ENCODE measurements around the gene MGAT3. TPM values are rescaled to one million over a fixed set of nuclear protein-coding genes. Genes with fewer than 3 reads are reported as not detected.
"Not testable (repeated sequence)": the region's sequence is repeated elsewhere in the genome, so short reads cannot be mapped to it uniquely, and the experiment has no call there.

MGAT3 gene
- total RNA-seq, 1 donor from 2014 or later: 12.8 TPM

DNA sequence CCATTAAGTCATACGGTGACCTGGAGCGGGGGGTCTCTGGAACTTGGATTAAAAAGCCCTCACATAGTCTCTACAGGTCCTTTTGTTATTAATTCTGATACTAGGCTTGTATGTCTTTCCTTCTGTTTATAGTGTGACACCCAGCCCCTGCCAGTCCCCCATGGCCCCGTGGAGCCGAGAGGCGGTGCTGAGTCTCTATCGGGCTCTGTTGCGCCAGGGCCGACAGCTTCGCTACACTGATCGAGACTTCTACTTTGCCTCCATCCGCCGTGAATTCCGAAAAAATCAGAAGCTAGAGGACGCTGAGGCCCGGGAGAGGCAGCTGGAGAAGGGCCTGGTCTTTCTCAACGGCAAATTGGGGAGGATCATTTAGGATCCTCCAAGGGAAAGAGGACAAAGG, 47.3 kb downstream of the MGAT3 start:
- Mint-ChIP-seq H3K9me3 (ENCODE audit: unreplicated experiment) (peaks cover 5% of the 10 kb centered on the region), H3K27me3 (ENCODE audit: unreplicated experiment) (peaks cover 9% of the 10 kb centered on the region), H3K4me3 (ENCODE audit: unreplicated experiment) (no peak overlapping the region), H3K4me1 (ENCODE audit: low read depth, unreplicated experiment) (peaks cover 7% of the 10 kb centered on the region), H3K36me3 (ENCODE audit: unreplicated experiment) (peaks cover 8% of the 10 kb centered on the region), H3K27ac (ENCODE audit: unreplicated experiment) (no peak overlapping the region)
- TF ChIP-seq, protein P1, sequence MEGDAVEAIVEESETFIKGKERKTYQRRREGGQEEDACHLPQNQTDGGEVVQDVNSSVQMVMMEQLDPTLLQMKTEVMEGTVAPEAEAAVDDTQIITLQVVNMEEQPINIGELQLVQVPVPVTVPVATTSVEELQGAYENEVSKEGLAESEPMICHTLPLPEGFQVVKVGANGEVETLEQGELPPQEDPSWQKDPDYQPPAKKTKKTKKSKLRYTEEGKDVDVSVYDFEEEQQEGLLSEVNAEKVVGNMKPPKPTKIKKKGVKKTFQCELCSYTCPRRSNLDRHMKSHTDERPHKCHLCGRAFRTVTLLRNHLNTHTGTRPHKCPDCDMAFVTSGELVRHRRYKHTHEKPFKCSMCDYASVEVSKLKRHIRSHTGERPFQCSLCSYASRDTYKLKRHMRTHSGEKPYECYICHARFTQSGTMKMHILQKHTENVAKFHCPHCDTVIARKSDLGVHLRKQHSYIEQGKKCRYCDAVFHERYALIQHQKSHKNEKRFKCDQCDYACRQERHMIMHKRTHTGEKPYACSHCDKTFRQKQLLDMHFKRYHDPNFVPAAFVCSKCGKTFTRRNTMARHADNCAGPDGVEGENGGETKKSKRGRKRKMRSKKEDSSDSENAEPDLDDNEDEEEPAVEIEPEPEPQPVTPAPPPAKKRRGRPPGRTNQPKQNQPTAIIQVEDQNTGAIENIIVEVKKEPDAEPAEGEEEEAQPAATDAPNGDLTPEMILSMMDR (IDR thresholded peaks at IDR 0.05; ENCODE audit: partially characterized antibody, unreplicated experiment): no peak
- DNase-seq: no peak

DNA sequence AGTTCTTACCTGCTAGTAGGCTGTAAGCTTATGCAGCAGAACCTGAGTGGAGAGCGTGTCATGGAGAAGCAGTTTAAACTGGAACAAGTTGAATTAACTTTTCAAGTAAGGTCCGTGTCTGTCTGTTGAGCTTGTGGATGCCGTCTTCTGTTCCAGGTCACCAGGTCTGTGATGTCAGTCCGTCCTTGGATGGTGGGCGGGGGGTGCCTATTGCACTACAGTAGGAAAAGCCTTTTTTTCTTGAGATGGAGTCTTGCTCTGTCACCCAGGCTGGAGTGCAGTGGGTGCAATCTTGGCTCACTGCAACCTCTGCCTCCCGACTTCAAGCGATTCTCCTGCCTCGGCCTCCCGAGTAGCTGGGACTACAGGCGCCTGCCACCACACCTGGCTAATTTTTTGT, 50.2 kb downstream of the MGAT3 start:
- not testable (repeated sequence) for H3K36me3 Mint-ChIP-seq (ENCODE audit: unreplicated experiment); H3K9me3 Mint-ChIP-seq (ENCODE audit: unreplicated experiment); DNase-seq; H3K4me3 Mint-ChIP-seq (ENCODE audit: unreplicated experiment); H3K27me3 Mint-ChIP-seq (ENCODE audit: unreplicated experiment); H3K27ac Mint-ChIP-seq (ENCODE audit: unreplicated experiment); H3K4me1 Mint-ChIP-seq (ENCODE audit: low read depth, unreplicated experiment)

DNA sequence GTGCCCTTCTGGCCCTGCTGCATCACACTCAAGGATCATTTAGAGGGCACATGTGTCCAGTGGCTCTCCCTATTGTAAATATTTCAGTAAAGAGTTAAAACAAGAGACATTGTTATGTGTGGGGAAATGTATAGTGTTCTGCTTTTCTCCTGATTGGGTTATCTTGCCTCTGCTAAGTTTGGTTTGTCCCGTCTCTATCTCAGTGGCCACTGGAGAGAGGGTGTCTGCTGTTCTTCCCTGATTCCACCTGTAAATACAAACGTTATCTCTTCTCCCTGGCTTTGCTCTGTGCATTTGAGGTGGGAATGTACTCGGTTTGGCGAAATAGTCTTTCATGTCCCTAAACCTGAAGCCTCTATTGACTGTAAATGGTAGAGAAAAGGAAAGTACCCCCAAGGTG, 51.6 kb downstream of the MGAT3 start:
- Mint-ChIP-seq H3K9me3 (ENCODE audit: unreplicated experiment) (no peaks in the 10 kb centered on the region), H3K4me3 (ENCODE audit: unreplicated experiment) (no peak overlapping the region), H3K27me3 (ENCODE audit: unreplicated experiment) (peaks cover 10% of the 10 kb centered on the region), H3K4me1 (ENCODE audit: low read depth, unreplicated experiment) (peaks cover 4% of the 10 kb centered on the region), H3K27ac (ENCODE audit: unreplicated experiment) (no peak overlapping the region), H3K36me3 (ENCODE audit: unreplicated experiment) (peaks cover 8% of the 10 kb centered on the region)
- TF ChIP-seq, protein P1 (IDR thresholded peaks at IDR 0.05; ENCODE audit: partially characterized antibody, unreplicated experiment): no peak
- DNase-seq: no peak

DNA sequence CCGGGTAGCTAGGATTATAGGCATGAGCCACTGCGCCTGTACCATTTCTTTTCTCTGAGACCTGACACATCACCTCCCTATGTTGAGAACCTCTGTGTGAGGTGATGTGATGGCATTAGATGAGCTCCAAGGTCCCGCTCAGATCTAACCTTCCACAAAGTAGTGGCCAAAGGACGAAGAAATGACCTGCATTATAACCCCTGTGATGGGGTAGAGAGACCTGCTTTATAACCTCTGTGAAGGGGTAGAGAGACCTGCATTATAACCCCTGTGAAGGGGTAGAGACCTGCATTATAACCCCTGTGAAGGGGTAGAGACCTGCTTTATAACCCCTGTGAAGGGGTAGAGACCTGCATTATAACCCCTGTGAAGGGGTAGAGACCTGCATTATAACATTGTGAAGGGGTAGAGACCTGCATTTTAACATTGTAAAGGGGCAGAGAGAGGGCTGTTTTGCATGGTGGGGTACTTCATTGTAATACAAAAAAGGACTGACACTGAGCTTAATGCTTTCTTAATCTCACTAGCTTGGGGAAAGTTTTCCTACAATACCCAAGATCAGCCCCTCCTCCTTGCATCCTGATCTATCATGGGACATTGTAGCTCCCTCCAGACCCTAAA, 53.8 kb downstream of the MGAT3 start:
- H3K4me1 Mint-ChIP-seq (ENCODE audit: low read depth, unreplicated experiment): peaks cover 4% of the 10 kb centered on the region
- no peak overlapping the region for H3K27ac Mint-ChIP-seq (ENCODE audit: unreplicated experiment)
- TF ChIP-seq, protein P1 (IDR thresholded peaks at IDR 0.05; ENCODE audit: partially characterized antibody, unreplicated experiment): no peak
- H3K4me3 Mint-ChIP-seq (ENCODE audit: unreplicated experiment): no peak overlapping the region
- H3K36me3 Mint-ChIP-seq (ENCODE audit: unreplicated experiment): peaks cover 11% of the 10 kb centered on the region
- DNase-seq: no peak
- no peaks in the 10 kb centered on the region for H3K9me3 Mint-ChIP-seq (ENCODE audit: unreplicated experiment)
- peaks cover 7% of the 10 kb centered on the region for H3K27me3 Mint-ChIP-seq (ENCODE audit: unreplicated experiment)

DNA sequence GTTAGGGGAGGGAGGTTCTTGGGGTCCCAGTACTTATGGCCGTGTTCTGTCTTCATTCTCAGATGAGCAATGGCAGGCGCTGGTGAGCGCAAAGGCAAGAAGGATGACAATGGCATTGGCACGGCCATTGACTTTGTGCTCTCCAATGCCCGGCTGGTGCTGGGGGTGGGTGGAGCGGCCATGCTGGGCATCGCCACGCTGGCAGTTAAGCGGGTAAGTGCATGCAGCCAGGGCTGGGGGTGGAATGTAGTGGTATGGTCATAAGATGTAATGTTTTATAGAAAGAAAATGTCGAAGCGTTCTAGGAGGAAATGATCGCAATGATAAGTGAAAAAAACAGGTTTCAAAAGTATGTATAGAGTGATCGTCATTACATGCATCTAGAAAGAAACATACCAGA, 54.4 kb downstream of the MGAT3 start:
- Mint-ChIP-seq H3K4me3 (ENCODE audit: unreplicated experiment) (no peak overlapping the region), H3K9me3 (ENCODE audit: unreplicated experiment) (no peaks in the 10 kb centered on the region), H3K4me1 (ENCODE audit: low read depth, unreplicated experiment) (peaks cover 4% of the 10 kb centered on the region), H3K27ac (ENCODE audit: unreplicated experiment) (no peak overlapping the region), H3K36me3 (ENCODE audit: unreplicated experiment) (peaks cover 11% of the 10 kb centered on the region), H3K27me3 (ENCODE audit: unreplicated experiment) (peaks cover 6% of the 10 kb centered on the region)
- TF ChIP-seq, protein P1 (IDR thresholded peaks at IDR 0.05; ENCODE audit: partially characterized antibody, unreplicated experiment): no peak
- no peak for DNase-seq

Data from glutamatergic neuron (in vitro differentiated cells).